GM19193 (cell line): Measurements from ENCODE around the gene NHEJ1.

ENCODE experiments used
- POLR2A ChIP-seq: IDR thresholded peaks from 4 replicates; pipeline ENCODE4 v1.6.1; 2011; ENCODE audit not compliant: insufficient read depth, insufficient read length; ENCODE audit errors: extremely low read depth

Gene NHEJ1

DNA sequence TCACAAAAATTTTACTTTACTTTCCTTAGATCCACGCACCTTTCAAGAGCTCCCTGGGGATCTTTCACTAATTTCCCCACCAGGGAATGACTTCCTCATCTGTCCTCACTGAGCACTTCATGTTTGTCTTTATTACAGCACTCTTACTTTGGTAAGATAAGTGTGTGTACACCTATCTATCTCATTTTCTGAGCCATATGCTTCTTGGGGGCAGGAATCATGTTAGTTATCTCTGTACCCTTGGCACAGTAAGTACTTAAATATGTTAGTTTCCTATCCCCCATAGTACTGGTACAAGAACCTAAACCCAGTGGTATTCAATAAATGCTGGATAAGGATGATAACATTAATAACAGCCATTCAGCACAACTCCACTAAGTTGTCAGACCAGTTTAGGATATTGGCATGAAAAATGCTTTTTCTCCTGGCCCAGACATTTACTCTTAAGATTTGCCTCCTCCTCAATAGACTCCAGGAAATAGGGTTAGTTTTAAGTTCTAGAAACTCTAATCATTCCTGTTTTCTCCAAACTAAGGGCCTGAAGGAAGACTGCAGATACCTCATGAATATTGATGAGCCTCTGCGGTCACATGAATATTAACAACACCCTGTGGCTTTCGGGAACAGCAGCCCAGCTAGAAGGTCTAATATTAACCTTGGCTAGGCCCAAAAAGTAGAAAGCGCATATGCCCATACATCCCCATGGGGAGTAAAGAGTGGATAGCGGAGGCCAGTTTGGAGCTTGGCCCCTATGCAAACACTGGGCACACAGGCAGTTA lies 38.2 kb downstream of the NHEJ1 start:
- no peak for TF ChIP-seq POLR2A

DNA sequence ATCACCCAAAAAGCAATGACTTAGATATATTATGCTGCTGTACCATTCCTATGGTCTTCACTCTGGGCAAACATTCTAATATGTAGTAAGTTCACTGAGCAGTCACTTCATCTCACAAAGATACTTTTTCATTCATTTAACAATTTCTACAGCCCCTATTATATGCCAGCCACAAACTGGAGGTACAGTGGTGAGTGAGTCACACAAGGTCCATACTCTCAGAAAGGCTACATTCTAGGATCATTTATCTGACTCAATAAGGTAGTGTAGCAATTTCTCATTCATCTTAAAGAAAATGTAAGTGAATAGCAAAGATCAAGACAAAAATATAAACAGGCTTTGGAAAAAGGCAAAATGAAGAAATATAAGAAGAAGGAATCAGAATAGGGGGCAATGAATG lies 40.5 kb downstream of the NHEJ1 start:
- no peak for TF ChIP-seq POLR2A

DNA sequence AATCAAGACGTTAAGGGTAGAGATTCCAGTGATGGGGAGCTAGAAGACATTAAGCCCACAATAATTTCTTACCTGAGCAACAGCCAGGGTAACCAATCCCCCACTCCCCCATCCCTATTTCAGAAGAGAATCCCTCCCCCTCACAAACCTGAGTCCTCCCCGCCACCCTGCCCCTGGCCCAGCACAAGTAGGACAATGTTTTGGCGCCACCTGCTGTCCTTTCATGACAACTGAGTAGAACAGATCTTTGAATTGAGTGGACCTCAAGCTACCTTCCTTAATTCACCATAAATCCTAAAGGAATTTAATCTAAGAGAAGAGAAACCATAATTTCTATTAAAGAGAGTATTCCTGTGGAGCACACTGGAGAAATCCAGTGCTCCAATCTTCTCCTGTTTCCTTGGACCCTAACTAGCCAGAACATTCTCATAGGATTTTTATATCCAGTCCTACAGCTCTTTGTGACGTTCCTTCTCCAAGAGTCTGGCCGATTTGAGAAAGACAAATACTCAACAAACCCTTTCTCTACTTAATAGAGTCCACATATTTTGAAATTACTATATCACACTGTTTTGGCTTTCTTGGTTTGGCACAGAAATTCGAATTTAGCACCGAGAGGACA lies 41.1 kb downstream of the NHEJ1 start:
- no peak for TF ChIP-seq POLR2A

DNA sequence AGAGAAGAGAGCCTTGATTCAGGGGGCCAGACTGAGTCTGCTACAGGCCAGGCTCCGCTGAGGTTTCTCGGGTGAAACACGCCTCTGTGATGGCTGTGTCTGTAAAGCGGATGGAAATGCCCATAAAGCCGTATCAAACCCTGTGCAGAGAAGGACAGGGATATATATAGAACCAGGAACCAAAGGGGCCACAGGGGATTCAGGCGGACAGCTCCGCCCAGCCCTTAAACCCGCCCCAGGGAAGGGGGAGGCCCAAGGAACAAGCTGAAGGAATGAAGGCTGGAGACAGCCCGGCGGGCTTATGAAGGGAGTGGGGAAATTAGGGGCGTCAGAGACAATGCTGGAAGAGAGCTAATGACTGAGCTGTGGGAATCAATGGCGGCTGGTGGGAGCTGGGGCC lies 42.1 kb downstream of the NHEJ1 start:
- no peak for TF ChIP-seq POLR2A

DNA sequence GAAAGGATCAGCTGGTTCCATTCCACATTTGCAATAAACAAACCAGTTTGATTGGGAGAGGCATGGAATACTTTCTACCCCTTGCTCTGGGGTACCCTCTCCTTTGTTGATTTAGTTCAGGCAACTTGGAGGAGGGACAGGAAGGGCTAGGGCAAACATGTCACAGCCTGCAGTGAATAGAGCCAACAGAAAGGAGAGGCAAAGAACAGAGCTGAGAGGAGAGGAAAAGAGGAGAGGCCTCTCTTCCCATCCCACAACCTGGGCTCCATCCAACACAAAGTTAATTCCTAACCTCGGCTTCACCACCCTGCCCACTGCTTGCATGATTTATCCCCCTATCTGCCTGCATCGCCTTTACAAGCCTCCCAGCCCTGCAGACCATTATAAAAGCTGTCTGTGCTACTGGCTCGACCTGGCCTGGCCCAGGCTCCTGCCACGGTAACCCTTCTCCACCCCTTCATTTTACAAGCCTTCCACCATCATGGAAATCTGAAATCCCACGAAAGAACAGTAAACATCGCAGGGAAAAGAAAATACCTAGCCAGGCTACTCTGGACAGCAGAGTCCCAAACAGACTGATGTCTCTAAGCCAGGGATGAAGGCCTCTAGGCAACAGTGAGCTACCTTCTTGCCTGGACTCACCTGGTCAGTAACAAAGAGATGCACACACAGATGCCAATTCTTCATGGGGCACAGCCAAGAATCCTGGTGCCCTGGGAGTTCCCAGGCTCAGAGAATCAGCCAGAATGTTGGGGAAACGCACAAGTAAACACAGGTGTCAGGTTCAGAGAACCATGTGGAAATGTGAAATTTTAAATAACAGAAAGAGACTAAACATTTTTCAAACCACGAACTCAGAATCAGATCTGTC lies 43.6 kb downstream of the NHEJ1 start:
- TF ChIP-seq POLR2A: no peak

DNA sequence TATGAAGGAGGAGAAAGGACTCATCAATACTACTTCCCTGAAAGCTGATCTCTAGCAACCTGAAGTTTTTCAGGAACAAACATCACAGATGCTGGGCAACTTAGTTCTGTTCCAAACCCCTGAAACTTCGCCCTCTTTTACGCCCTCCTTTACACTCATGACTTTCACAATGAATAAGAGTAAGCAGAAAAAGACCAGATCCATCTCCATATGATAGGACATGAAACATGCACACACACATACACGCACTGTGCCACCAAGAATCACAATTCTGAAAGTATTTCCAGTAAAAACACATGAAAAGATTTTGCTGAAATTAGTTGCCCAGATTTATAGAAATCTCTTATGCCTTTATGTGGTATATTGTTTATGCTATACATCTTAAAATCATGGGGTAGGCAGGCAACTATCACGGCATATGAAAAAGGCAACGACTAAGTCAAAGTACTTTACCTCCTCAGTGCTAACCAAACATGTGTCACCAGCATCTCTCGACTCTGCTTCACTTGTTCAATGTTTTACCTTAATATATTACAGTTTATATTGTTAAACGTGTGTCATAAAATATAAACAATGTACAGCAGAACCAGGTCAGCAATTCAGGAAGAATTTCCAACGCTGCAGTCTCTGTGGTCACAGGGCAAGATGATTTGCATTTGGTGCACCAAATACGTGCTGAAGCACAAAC lies 47.8 kb downstream of the NHEJ1 start:
- no peak for TF ChIP-seq POLR2A

DNA sequence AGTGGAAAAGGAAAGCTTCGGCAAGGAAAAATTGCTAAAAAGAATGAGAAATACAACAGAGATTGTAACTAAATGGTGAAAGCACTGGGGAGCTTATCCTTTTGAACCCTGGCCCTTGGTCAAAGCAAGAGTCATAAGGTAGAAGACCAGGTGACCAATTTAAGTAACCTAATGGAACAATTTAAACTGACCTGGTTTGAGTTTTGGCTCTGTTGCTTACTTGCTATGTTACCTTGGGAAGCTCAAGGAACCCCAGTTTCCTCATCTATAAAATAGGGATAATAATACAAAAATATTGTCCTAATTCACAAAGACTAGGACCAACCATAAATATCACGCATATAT lies 48.6 kb downstream of the NHEJ1 start:
- no peak for TF ChIP-seq POLR2A

DNA sequence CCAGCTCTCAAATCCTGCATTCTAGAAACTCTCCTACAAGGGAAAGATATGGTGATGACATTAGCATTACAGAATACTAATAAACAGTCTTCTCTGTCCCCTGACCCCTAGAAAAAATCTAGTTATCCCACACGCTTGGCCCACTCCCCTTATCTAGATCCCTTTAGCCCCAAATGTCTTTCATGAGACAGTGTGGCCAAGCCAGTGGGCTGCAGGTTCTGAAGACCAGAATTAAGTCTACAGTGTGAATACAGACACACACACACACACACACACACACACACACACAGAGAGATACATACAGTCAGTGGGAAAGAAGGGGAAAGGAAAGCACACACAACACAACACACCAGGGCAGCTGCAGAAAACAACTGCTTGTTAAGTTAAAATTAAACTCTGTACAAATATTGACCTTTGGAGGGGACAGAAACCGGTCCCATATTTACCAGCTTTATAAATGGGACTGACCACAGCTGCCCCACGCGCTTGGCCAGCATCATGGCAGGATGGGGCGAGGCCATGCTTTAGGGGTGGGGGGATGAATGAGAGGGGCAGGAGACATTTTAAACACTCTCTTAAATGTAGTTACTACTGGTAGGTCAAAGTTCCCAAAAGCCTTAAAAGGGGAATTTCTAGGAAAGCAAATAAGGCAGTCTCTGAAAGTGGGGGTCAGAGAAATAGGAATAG lies 49.1 kb downstream of the NHEJ1 start:
- no peak for TF ChIP-seq POLR2A

DNA sequence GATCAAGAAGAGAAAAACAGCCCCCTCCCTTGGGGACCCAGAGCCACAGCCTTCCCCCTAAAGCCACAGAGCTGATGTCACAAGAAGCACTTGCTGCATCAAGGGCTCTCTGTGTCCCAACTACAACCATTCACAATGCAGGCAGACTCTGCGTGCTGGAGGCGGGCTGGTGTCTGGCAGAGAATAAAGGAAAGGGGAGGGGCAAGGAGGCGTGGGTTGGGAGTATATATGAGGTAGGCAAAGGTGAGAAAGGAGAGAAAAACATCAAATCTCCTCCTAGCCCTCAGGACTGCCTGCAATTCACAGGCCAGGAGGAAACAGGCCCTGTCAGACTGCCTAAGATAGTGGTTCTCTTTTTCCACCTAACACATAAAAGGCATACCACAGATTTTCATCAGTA lies 51.1 kb downstream of the NHEJ1 start:
- TF ChIP-seq POLR2A: no peak

DNA sequence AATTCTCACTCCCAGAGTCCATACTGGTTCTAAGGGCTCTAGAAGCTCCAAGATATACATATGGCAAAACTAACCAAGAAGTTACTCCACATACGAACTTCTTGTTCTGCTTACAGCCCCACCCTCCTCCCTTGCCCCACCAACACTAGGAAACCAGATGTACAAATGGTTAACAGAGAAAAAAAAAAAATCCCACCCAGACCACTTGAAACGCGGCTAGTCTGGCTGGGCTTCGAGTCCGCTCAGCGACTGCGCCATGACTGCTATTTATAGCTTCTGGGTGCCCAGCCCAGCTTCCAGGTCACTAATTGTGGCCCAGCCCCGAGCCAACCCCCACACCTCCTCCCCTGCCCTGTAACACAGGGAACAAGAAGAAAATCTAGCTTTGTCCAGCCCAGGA lies 52.9 kb downstream of the NHEJ1 start:
- no peak for TF ChIP-seq POLR2A

DNA sequence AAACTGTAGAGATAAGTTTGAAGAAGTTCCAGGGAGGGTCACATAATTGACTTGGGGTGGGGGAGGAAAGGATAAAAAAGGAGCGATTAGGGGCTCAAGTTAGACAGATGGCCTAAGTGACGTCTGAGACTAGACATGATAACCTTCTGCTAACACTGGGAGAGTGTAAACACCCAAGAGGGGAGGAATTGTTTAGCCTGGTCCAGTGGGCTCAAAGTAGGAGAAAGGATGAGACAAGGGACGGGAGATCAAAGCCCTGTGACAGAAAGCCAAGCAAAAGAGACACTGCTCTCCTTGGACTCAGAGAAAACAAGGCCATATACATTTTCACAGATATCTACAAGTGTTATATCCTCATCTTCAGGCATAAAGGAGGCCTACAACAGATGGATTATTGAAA lies 54.4 kb downstream of the NHEJ1 start:
- TF ChIP-seq POLR2A: no peak

DNA sequence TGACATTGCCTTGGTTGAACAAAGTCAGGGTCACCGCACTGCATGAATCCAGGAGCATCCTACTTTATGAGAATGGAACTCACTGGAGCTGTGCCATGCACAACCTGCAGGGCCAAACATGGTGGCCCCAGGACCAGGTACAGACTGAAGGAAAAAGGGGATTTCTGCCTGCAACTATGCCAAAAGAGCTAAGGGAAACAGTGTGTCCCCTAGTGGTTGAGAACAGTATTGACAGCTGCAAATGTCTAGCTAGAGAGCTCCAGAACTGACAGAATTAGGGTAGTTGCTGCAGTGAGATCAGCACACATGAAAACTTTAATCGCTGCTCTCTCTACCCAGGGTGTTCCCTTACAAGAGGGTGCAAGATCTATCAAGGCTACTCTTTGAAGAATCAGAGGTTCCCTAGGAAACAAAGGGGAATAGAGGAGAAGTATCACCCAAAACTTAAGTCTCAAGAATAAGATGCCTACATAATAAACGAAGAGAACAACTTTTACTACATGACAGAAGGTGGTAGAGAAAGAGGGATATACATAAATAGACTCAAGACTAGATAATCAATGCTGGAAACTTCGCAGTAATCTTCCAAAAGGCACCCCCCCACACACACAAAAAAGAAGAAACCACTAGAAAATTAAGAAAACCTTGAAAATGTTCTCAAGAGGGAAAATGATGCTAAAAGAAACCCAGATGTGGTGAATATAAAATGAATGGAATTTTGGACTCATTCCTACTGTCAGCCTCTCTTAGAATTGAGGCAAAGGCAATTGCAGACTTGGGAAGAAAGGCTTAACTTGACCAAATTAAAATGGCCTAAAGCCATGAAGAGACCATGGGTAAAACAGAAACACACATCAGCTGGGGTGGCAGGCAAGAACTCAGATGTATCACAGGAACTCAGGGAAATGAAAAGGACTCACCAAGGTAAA lies 56.2 kb downstream of the NHEJ1 start:
- TF ChIP-seq POLR2A: no peak

DNA sequence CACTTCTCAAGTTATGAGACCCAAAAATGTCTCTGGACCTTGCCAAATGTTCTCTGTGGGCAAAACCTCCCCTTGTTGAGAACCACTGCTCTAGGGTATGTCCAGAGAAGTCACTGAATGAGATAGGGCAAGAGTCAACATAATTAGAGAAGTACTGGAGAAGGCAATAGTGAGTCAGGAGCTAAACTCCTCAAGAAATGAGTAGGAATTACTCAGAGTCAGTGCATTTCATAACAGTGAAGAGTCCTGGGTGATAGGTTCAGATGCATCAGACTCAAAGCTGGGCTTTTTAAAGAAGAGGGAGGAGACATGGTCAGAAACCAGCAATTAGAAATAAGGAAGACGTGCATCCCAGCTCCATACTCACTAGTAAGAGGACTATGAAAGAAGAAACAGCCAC lies 61.3 kb downstream of the NHEJ1 start:
- no peak for TF ChIP-seq POLR2A

DNA sequence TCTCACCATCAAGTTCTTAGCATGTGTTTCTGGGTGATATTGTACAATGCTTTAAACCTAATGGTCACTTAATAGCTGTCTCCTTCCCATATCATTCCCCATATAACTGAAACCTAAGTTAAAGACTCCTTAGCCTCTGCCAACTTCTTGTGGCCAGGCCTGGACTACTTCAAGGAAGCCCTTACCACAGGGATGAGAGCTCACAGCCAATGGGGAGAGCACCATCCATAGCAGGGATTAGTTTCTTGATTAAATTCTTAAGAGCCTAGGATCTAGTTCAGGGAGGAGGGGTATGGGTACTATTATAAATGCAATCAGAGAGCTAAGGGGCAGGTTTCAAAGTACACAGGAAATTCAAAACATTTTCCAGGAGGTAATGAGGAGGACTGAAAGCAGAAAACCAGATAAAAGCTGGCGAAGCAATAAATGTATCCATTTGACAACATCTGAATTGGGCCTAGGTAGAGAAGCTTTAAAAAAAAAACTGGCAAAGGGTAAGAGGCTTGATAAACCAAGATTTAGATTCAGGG lies 65.1 kb downstream of the NHEJ1 start:
- TF ChIP-seq POLR2A: no peak

DNA sequence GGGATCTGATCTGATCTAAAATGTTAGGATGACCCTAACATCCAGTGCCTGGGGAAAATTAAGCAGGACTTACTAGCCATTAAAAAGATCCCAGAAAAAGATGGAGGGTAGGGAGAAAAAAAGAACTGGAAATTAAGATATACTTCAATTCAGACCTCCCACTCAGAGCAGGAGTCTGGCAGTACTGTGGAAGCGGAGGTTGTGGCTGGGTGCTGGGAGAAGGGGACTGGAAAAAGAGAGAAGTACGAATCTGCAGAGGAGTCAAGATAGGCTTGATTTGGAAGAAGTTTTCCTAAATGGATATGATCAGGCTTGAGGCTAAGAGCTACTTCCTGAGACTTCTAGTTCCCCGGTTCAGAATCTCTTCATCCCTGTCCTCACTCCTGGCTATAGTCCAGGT lies 66.4 kb downstream of the NHEJ1 start:
- no peak for TF ChIP-seq POLR2A
